ENCODE data around the gene SYNDIG1L.

The SYNDIG1L gene

DNA sequence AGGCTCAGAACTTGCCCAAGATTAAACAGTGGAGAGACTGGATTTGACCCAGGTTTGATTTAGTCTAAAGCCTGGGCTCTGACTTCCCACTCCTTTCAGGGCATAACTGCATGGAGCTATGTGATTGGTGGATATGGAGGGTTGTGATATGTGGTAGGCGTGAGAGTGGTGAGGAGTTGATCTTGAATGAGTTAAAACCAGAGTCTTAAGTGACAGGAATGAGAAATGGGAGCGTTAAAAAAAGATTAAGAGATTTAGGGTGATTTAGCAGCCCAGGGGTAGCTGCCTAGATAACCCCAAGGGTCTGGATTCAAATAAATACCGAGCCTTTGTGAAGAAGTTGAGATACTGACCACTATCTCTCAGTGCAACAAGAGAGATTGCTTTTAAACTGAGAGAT, 8.4 kb downstream of the SYNDIG1L start:
- H3K9me3 ChIP-seq (ENCODE audit: control insufficient read depth, low read length): no peaks in the 10 kb centered on the region
- H3K27me3 ChIP-seq (replicated peaks; ENCODE audit: control insufficient read depth, insufficient read depth, low read length, poor library complexity, severe bottlenecking): peaks cover 4% of the 10 kb centered on the region
- DNase-seq: no peak
- no peak overlapping the region for H3K4me3 ChIP-seq (ENCODE audit: insufficient read depth, low read depth, low read length, poor library complexity, severe bottlenecking)
- no peak overlapping the region for H3K27ac ChIP-seq (ENCODE audit: insufficient read depth, low read length, poor library complexity, severe bottlenecking)
- H3K36me3 ChIP-seq (ENCODE audit: control insufficient read depth, insufficient read depth, low read length): no peaks in the 10 kb centered on the region
- H3K4me1 ChIP-seq (ENCODE audit: control insufficient read depth, insufficient read depth, low read length, poor library complexity, severe bottlenecking): no peaks in the 10 kb centered on the region

- Histone ChIP-seq H3K4me1 (ENCODE audit: control insufficient read depth, insufficient read depth, low read length, poor library complexity, severe bottlenecking) (no peaks in the 10 kb centered on the region), H3K4me3 (ENCODE audit: insufficient read depth, low read depth, low read length, poor library complexity, severe bottlenecking) (no peak overlapping the region), H3K9me3 (ENCODE audit: control insufficient read depth, low read length) (no peaks in the 10 kb centered on the region), H3K27ac (ENCODE audit: insufficient read depth, low read length, poor library complexity, severe bottlenecking) (no peak overlapping the region), H3K36me3 (ENCODE audit: control insufficient read depth, insufficient read depth, low read length) (no peaks in the 10 kb centered on the region), H3K27me3 (replicated peaks; ENCODE audit: control insufficient read depth, insufficient read depth, low read length, poor library complexity, severe bottlenecking) (peaks cover 4% of the 10 kb centered on the region)
- DNase-seq: no peak
These were observed 8.8 kb downstream of the SYNDIG1L start for GRCh38 chr14:74417201-74417600.

DNA sequence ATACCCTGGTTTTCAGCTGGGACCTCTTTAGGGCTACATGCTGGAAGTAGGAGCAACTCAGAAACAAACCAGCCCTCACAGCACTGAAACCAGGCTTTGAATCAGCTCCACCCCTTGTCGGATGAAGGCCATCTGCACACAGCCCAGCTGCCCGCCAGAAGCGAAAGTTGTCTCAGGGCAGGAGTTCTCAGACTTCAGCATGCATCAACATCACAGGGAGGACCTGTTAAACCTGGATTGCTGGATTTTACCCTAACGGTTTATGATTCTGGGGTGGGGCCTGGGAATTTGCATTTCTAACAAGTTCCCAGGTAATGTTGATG, 10.9 kb downstream of the SYNDIG1L start:
- Histone ChIP-seq H3K4me1 (ENCODE audit: control insufficient read depth, insufficient read depth, low read length, poor library complexity, severe bottlenecking) (no peaks in the 10 kb centered on the region), H3K4me3 (ENCODE audit: insufficient read depth, low read depth, low read length, poor library complexity, severe bottlenecking) (no peak overlapping the region), H3K27me3 (replicated peaks; ENCODE audit: control insufficient read depth, insufficient read depth, low read length, poor library complexity, severe bottlenecking) (peaks cover 4% of the 10 kb centered on the region), H3K27ac (ENCODE audit: insufficient read depth, low read length, poor library complexity, severe bottlenecking) (no peak overlapping the region), H3K36me3 (ENCODE audit: control insufficient read depth, insufficient read depth, low read length) (no peaks in the 10 kb centered on the region), H3K9me3 (ENCODE audit: control insufficient read depth, low read length) (no peaks in the 10 kb centered on the region)
- DNase-seq: no peak

DNA sequence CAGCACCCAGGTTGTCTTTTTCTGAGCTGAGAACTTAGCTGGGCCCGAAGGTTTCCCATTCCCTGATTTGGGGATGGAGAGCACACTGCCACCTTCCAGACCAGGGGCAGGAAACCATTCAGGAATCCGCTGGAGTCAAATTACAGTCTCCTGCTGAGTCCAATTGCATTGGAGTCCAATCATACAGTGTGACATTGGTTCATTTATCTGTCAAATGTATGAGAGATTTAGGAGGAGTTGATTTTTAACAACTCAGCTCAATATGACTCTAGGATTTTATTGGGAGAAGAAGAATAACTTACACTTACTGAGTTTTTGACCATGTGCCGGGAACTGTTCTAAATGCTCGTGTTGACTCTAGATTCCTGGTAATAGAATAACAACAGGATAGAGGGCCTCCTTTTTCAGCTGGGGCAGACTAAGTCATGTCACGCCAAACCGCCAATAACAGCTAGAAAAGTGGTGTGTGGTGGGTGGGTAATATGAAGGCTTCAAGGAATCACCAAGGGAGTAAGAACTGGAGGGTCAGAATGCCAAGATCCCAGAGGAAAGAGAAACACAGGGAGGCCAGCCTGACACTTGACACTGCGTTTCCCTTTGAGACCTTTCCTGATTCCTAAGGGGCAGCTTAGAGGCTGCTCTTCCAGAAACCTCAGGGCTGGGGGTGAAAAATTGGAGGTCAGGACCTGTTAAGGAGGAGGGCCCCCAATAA, 11.5 kb downstream of the SYNDIG1L start:
- H3K36me3 ChIP-seq (ENCODE audit: control insufficient read depth, insufficient read depth, low read length): no peaks in the 10 kb centered on the region
- DNase-seq: no peak
- H3K27ac ChIP-seq (ENCODE audit: insufficient read depth, low read length, poor library complexity, severe bottlenecking): no peak overlapping the region
- H3K4me3 ChIP-seq (ENCODE audit: insufficient read depth, low read depth, low read length, poor library complexity, severe bottlenecking): no peak overlapping the region
- H3K9me3 ChIP-seq (ENCODE audit: control insufficient read depth, low read length): no peaks in the 10 kb centered on the region
- no peaks in the 10 kb centered on the region for H3K4me1 ChIP-seq (ENCODE audit: control insufficient read depth, insufficient read depth, low read length, poor library complexity, severe bottlenecking)
- peaks cover 4% of the 10 kb centered on the region for H3K27me3 ChIP-seq (replicated peaks; ENCODE audit: control insufficient read depth, insufficient read depth, low read length, poor library complexity, severe bottlenecking)

DNA sequence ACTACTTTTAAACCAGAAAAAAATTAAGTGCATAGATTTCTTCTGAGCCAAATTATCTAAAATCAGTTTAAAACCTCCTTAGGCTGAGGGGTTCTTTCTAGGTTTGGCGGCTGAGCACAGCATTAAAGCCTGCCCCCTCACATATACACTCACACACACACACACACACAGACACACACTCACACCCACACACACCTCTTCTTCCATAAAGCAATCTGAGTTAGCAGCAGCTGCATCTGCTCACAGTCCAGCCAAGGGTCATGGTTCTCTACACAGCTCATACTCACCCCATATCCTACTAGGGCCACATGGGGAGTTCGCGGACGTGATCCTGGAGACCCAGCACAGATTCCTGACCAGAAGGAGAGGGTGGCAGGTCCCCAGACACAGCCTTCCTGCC, 12.4 kb downstream of the SYNDIG1L start:
- peaks cover 4% of the 10 kb centered on the region for H3K27me3 ChIP-seq (replicated peaks; ENCODE audit: control insufficient read depth, insufficient read depth, low read length, poor library complexity, severe bottlenecking)

GRCh38 chr14:74412753-74413152, 13.3 kb downstream of the SYNDIG1L start:
- Histone ChIP-seq H3K27ac (ENCODE audit: insufficient read depth, low read length, poor library complexity, severe bottlenecking) (no peak overlapping the region), H3K27me3 (replicated peaks; ENCODE audit: control insufficient read depth, insufficient read depth, low read length, poor library complexity, severe bottlenecking) (peaks cover 4% of the 10 kb centered on the region), H3K4me1 (ENCODE audit: control insufficient read depth, insufficient read depth, low read length, poor library complexity, severe bottlenecking) (no peaks in the 10 kb centered on the region), H3K36me3 (ENCODE audit: control insufficient read depth, insufficient read depth, low read length) (no peaks in the 10 kb centered on the region), H3K4me3 (ENCODE audit: insufficient read depth, low read depth, low read length, poor library complexity, severe bottlenecking) (no peak overlapping the region), H3K9me3 (ENCODE audit: control insufficient read depth, low read length) (no peaks in the 10 kb centered on the region)
- DNase-seq: no peak

More for the DNA sequence above, 12.4 kb downstream of the SYNDIG1L start:
- H3K27ac ChIP-seq (ENCODE audit: insufficient read depth, low read length, poor library complexity, severe bottlenecking): no peak overlapping the region
- no peak overlapping the region for H3K4me3 ChIP-seq (ENCODE audit: insufficient read depth, low read depth, low read length, poor library complexity, severe bottlenecking)
- no peaks in the 10 kb centered on the region for H3K9me3 ChIP-seq (ENCODE audit: control insufficient read depth, low read length)
- H3K36me3 ChIP-seq (ENCODE audit: control insufficient read depth, insufficient read depth, low read length): no peaks in the 10 kb centered on the region
- H3K4me1 ChIP-seq (ENCODE audit: control insufficient read depth, insufficient read depth, low read length, poor library complexity, severe bottlenecking): no peaks in the 10 kb centered on the region
- no peak for DNase-seq

DNA sequence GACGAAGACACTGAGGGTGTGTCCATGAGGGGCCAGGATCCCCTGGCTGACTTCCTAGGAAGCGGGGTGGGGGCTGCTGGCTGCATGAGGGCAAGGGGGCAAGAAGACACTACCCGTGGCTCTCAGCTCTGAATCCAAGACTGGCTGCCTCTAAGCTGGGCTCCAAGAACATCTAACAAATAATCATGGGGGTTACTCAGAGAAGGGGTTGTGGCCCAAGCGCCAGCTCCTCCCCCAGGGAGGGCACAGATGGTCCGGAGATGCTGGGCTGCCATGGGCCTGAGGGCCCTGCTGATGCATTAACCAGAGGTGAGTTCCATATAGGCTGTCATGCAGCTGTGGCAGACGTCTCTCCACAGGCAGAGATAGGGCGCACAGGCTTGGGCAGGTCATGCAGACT, 14.3 kb downstream of the SYNDIG1L start:
- no peaks in the 10 kb centered on the region for H3K4me1 ChIP-seq (ENCODE audit: control insufficient read depth, insufficient read depth, low read length, poor library complexity, severe bottlenecking)
- H3K27me3 ChIP-seq (replicated peaks; ENCODE audit: control insufficient read depth, insufficient read depth, low read length, poor library complexity, severe bottlenecking): peaks cover 4% of the 10 kb centered on the region
- H3K4me3 ChIP-seq (ENCODE audit: insufficient read depth, low read depth, low read length, poor library complexity, severe bottlenecking): no peak overlapping the region
- no peak overlapping the region for H3K27ac ChIP-seq (ENCODE audit: insufficient read depth, low read length, poor library complexity, severe bottlenecking)
- H3K9me3 ChIP-seq (ENCODE audit: control insufficient read depth, low read length): no peaks in the 10 kb centered on the region
- no peak for DNase-seq
- H3K36me3 ChIP-seq (ENCODE audit: control insufficient read depth, insufficient read depth, low read length): no peaks in the 10 kb centered on the region

GRCh38 chr14:74409441-74409840, 16.6 kb downstream of the SYNDIG1L start:
- DNase-seq: no peak
- no peaks in the 10 kb centered on the region for H3K27me3 ChIP-seq (replicated peaks; ENCODE audit: control insufficient read depth, insufficient read depth, low read length, poor library complexity, severe bottlenecking)
- H3K9me3 ChIP-seq (ENCODE audit: control insufficient read depth, low read length): no peaks in the 10 kb centered on the region
- H3K36me3 ChIP-seq (ENCODE audit: control insufficient read depth, insufficient read depth, low read length): no peaks in the 10 kb centered on the region
- H3K27ac ChIP-seq (ENCODE audit: insufficient read depth, low read length, poor library complexity, severe bottlenecking): no peak overlapping the region
- no peaks in the 10 kb centered on the region for H3K4me1 ChIP-seq (ENCODE audit: control insufficient read depth, insufficient read depth, low read length, poor library complexity, severe bottlenecking)
- H3K4me3 ChIP-seq (ENCODE audit: insufficient read depth, low read depth, low read length, poor library complexity, severe bottlenecking): no peak overlapping the region

- Histone ChIP-seq H3K4me3 (ENCODE audit: insufficient read depth, low read depth, low read length, poor library complexity, severe bottlenecking) (no peak overlapping the region), H3K36me3 (ENCODE audit: control insufficient read depth, insufficient read depth, low read length) (no peaks in the 10 kb centered on the region), H3K27me3 (replicated peaks; ENCODE audit: control insufficient read depth, insufficient read depth, low read length, poor library complexity, severe bottlenecking) (no peaks in the 10 kb centered on the region), H3K9me3 (ENCODE audit: control insufficient read depth, low read length) (no peaks in the 10 kb centered on the region), H3K27ac (ENCODE audit: insufficient read depth, low read length, poor library complexity, severe bottlenecking) (no peak overlapping the region), H3K4me1 (ENCODE audit: control insufficient read depth, insufficient read depth, low read length, poor library complexity, severe bottlenecking) (no peaks in the 10 kb centered on the region)
- no peak for DNase-seq
These were observed 17.1 kb downstream of the SYNDIG1L start for GRCh38 chr14:74408870-74409269.

DNA sequence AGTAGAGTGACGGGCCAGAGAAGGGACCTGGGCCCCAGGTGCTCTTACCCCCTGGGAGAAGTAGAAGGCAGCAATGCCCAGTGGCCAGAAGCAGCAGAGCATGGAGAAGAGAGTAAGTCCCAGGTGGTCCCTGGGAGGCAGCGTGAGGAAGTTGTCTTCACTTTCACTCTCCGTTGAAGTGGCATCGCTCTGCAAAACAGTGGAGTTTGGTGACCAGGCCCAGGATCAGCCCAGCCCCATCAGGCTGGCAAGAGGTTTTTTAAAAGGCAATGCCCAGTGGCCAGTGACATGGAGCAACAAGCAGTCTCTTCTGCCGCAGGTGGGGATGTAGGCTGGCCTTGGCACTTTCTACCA, 18.2 kb downstream of the SYNDIG1L start:
- Histone ChIP-seq H3K4me1 (ENCODE audit: control insufficient read depth, insufficient read depth, low read length, poor library complexity, severe bottlenecking) (no peaks in the 10 kb centered on the region), H3K36me3 (ENCODE audit: control insufficient read depth, insufficient read depth, low read length) (no peaks in the 10 kb centered on the region), H3K27me3 (replicated peaks; ENCODE audit: control insufficient read depth, insufficient read depth, low read length, poor library complexity, severe bottlenecking) (no peaks in the 10 kb centered on the region), H3K4me3 (ENCODE audit: insufficient read depth, low read depth, low read length, poor library complexity, severe bottlenecking) (no peak overlapping the region), H3K9me3 (ENCODE audit: control insufficient read depth, low read length) (no peaks in the 10 kb centered on the region), H3K27ac (ENCODE audit: insufficient read depth, low read length, poor library complexity, severe bottlenecking) (no peak overlapping the region)
- no peak for DNase-seq
